ENCODE data around the gene FLOT1.

DNA sequence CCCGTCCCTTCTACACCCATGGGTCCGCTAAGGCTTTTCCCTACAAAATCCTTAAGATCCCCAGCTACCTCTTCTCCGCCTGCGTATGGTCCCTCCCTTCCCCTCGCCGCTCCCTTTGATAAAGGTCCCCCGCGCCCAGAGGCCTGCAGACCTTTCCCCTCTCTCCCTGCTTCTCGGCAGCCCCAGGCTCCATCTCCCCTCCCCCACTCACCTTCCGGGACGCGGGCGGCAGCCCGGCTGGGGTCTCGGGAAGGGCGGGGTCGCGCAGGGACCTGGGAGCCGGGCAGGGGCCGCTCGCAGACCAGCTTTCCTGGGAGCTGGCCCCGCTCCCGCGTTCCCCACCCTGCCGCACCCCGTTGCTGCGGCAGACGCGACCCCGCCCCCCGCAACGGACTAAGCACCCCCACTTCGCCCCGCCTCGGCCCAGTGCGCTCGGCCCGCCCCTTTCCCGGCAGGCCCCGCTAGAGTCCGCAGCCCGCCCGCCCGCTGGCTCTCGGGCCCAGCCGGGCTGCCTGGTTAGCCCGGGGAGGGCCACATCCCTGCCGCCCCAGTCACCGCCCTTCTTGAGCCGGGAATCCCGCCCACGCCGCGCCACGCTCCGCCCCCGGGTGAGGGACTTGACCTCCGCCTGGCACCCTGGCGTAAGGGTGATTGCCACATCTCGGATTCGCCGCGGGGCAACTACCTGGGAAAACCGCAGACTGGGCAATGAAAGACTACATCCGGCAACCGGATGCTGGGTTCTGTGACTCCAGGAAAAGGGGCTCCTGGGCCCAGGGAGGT is at the start of gene FLOT1:
- TF ChIP-seq CREB1 (CRISPR knock-in tag; IDR thresholded peaks at IDR 0.05) (0 out of 2 replicates have a peak, but pooled peaks have one; percentile 43), NFATC4 (CRISPR knock-in tag; IDR thresholded peaks at IDR 0.05) (no peak; the same call in 1 of the 2 replicates), ZNF317 (CRISPR knock-in tag; IDR thresholded peaks at IDR 0.05; ENCODE audit: borderline replicate concordance, low read depth) (0 out of 2 replicates have a peak, but pooled peaks have one; percentile 4), SMAD4 (CRISPR knock-in tag; IDR thresholded peaks at IDR 0.05) (no peak), SMAD3 (CRISPR knock-in tag; IDR thresholded peaks at IDR 0.05; ENCODE audit: borderline replicate concordance) (peak; percentile 50; the same call in 1 of the 2 replicates)
- TF ChIP-seq, protein P1, sequence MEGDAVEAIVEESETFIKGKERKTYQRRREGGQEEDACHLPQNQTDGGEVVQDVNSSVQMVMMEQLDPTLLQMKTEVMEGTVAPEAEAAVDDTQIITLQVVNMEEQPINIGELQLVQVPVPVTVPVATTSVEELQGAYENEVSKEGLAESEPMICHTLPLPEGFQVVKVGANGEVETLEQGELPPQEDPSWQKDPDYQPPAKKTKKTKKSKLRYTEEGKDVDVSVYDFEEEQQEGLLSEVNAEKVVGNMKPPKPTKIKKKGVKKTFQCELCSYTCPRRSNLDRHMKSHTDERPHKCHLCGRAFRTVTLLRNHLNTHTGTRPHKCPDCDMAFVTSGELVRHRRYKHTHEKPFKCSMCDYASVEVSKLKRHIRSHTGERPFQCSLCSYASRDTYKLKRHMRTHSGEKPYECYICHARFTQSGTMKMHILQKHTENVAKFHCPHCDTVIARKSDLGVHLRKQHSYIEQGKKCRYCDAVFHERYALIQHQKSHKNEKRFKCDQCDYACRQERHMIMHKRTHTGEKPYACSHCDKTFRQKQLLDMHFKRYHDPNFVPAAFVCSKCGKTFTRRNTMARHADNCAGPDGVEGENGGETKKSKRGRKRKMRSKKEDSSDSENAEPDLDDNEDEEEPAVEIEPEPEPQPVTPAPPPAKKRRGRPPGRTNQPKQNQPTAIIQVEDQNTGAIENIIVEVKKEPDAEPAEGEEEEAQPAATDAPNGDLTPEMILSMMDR (IDR thresholded peaks at IDR 0.05), result no peak
- TF ChIP-seq, protein P2, sequence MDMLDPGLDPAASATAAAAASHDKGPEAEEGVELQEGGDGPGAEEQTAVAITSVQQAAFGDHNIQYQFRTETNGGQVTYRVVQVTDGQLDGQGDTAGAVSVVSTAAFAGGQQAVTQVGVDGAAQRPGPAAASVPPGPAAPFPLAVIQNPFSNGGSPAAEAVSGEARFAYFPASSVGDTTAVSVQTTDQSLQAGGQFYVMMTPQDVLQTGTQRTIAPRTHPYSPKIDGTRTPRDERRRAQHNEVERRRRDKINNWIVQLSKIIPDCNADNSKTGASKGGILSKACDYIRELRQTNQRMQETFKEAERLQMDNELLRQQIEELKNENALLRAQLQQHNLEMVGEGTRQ (CRISPR knock-in tag; IDR thresholded peaks at IDR 0.05), result no peak
- TF ChIP-seq, protein P3, sequence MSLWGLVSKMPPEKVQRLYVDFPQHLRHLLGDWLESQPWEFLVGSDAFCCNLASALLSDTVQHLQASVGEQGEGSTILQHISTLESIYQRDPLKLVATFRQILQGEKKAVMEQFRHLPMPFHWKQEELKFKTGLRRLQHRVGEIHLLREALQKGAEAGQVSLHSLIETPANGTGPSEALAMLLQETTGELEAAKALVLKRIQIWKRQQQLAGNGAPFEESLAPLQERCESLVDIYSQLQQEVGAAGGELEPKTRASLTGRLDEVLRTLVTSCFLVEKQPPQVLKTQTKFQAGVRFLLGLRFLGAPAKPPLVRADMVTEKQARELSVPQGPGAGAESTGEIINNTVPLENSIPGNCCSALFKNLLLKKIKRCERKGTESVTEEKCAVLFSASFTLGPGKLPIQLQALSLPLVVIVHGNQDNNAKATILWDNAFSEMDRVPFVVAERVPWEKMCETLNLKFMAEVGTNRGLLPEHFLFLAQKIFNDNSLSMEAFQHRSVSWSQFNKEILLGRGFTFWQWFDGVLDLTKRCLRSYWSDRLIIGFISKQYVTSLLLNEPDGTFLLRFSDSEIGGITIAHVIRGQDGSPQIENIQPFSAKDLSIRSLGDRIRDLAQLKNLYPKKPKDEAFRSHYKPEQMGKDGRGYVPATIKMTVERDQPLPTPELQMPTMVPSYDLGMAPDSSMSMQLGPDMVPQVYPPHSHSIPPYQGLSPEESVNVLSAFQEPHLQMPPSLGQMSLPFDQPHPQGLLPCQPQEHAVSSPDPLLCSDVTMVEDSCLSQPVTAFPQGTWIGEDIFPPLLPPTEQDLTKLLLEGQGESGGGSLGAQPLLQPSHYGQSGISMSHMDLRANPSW (CRISPR knock-in tag; conservative IDR thresholded peaks at IDR 0.05; ENCODE audit: low read depth), result no peak
- TF ChIP-seq, protein P4, sequence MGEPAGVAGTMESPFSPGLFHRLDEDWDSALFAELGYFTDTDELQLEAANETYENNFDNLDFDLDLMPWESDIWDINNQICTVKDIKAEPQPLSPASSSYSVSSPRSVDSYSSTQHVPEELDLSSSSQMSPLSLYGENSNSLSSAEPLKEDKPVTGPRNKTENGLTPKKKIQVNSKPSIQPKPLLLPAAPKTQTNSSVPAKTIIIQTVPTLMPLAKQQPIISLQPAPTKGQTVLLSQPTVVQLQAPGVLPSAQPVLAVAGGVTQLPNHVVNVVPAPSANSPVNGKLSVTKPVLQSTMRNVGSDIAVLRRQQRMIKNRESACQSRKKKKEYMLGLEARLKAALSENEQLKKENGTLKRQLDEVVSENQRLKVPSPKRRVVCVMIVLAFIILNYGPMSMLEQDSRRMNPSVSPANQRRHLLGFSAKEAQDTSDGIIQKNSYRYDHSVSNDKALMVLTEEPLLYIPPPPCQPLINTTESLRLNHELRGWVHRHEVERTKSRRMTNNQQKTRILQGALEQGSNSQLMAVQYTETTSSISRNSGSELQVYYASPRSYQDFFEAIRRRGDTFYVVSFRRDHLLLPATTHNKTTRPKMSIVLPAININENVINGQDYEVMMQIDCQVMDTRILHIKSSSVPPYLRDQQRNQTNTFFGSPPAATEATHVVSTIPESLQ (CRISPR knock-in tag; IDR thresholded peaks at IDR 0.05), result no peak
- TF ChIP-seq, protein P5, sequence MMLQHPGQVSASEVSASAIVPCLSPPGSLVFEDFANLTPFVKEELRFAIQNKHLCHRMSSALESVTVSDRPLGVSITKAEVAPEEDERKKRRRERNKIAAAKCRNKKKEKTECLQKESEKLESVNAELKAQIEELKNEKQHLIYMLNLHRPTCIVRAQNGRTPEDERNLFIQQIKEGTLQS (CRISPR knock-in tag; conservative IDR thresholded peaks at IDR 0.05), result no peak
- TF ChIP-seq, protein P6, sequence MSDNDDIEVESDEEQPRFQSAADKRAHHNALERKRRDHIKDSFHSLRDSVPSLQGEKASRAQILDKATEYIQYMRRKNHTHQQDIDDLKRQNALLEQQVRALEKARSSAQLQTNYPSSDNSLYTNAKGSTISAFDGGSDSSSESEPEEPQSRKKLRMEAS (CRISPR knock-in tag; IDR thresholded peaks at IDR 0.05), result peak; percentile 65; the same call in 1 of the 2 replicates

Measured in WTC11 (cell line).